NCI-H524 (cell line): ENCODE results near the gene ETV1.

Source experiments
- DNase-seq, 2 experiments: peaks; one replicate each; lab custom pipeline; 2025; lab: John Stamatoyannopoulos, UW

The ETV1 gene

GRCh38 chr7:13987395-13987794 is 2.1 kb downstream of the ETV1 start:
- no peak for DNase-seq

DNA sequence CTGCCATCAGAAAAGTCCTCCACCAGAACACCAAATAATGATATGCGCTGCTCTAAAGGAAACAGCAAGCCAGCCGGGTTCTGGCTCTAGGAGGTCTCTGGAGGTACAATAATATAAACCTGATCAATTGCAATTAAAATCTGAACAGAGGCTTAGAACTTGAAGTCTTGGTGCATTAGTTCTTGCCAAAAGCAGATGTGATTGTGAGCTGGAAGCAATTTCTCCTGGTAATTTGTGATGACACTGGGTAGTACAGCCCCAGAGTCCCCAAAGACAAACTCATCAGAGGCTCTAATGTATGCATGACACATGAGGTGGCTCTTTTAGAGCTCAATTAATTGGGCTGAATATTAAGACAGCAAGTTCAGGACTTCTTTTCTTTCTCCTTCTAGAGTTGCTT is 3.3 kb downstream of the ETV1 start:
- DNase-seq = no peak

GRCh38 chr7:13984831-13985685 is 4.4 kb downstream of the ETV1 start:
- DNase-seq = no peak

GRCh38 chr7:13984061-13984460 is 5.4 kb downstream of the ETV1 start:
- no peak for DNase-seq

GRCh38 chr7:13982940-13983677 is 6.4 kb downstream of the ETV1 start:
- no peak for DNase-seq

DNA sequence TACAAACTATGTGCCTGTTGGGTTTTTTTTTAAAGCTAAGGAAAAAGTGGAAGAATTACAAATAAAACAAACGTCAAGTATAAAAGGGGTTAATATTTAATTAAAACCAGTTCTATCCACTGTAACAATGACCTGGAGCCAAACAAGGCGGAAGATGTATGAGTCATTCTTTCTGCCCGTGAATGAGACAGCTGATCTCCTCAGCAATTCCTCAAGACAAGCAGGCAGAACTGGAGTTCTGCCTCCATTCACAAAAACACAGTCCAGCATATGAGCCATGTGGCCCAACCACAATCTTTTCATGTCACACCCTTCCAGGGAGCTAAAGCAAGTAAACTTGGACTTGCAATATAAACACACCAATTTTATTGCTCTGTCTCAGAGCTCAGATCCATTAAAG is 8.4 kb downstream of the ETV1 start:
- DNase-seq = no peak

- DNase-seq = no peak
Measured at GRCh38 chr7:13980474-13980873, 9.0 kb downstream of the ETV1 start.

- no peak for DNase-seq
Measured at GRCh38 chr7:13979671-13980435, 9.6 kb downstream of the ETV1 start.

DNA sequence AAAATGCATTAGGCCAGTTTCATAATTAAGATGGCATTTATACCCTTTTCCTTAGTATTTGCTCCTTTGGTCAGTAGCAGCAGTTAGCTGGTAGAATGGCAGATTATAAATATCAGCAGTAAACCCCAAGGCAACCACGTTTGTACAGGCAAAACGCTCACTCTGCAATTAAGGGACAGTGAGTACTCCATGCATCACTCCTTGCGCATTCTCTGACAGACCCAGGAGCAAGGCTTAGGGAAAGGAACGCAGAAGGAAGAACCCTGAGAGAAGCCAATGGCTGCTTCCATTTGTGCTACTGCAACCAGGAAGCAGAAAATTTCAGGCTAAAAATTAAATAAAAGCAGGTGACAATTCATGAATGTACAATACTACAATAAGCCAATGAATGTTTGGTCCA is 12.9 kb downstream of the ETV1 start:
- DNase-seq = no peak

DNA sequence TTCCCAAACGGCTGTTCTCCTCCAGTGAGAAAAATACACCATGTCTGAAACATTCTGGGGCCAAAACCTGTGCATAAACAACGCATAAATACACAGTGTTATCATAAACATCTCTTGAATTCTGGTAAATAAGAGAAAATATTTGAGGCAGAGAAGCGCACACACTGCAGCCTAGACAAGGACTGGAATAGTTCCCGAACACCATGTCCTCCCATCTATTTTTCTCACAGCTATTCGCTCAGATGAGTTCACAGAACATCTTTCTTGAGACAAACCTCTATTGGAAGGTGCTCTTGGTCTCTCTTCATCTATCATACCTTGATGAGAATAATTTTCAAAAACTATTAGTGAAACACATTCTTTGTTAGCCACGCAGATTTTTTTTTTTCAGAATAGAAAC is 24.4 kb downstream of the ETV1 start:
- no peak for DNase-seq

- DNase-seq = no peak
Measured at GRCh38 chr7:13963925-13964324, 25.5 kb downstream of the ETV1 start.

GRCh38 chr7:13955494-13955893 is 34.0 kb downstream of the ETV1 start:
- no peak for DNase-seq

- no peak for DNase-seq
Measured at GRCh38 chr7:13953368-13953767, 36.1 kb downstream of the ETV1 start.

DNA sequence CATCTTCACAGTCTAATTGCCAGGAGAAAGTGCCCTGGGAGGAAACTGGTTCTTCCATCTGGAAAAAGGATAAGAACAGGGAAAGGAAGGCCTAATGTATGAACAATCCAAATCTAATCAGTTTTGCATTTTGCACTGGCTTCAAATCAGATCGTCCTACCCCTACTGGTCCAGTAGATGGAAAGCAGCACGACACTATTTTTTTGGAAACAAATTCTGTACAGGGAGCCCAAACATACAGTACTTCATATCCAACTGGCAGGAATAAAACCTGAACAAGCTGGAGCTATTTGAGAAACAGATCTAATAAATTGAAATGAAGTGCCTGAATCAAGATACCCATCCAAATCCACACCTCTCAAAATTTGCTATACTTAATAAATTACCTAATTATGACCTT is 36.5 kb downstream of the ETV1 start:
- no peak for DNase-seq

DNA sequence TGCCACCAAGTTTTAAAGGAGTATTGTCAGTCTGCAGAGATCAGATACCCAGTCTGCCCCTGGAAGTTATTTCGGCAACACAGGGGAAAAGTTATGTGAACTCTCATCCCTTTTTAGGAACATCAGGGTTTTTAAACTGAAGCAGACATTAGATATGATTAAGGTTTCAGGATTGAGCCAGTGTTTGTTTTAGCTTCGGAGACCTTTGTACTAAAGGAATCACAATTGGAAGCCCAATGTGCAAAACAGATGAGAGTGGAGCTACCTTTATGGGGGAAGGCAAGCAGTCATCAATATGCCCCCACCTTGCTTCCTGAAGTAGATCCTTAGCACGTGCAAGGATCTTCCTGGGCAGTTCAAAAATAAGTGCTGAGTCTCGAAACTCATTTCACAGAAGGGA is 39.5 kb downstream of the ETV1 start:
- DNase-seq = no peak

- no peak for DNase-seq
Measured at GRCh38 chr7:13949445-13949844, 40.0 kb downstream of the ETV1 start.

- no peak for DNase-seq
Measured at GRCh38 chr7:13948019-13948801, 41.3 kb downstream of the ETV1 start.

- DNase-seq = no peak
Measured at GRCh38 chr7:13947535-13947934, 41.9 kb downstream of the ETV1 start.

DNA sequence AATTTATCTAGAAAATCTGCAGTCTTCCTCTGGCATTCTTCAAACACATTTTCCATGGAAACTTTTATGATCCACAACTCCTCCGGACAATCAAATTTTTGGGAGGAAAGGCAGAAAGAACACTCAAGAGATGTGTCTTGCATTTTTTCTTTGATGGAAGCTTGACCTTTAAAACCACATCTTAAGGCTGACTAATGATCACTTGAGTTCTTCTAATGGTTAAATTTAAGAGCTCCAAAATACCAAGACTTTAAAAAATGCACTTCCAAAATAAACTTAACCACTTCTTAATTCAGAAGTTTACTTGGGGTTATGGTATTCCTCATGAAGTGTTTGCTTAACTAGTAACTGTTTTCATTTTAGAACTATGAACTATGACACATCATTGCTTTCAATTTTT is 43.3 kb downstream of the ETV1 start:
- no peak for DNase-seq

- no peak for DNase-seq
Measured at GRCh38 chr7:13945670-13946069, 43.8 kb downstream of the ETV1 start.

- no peak for DNase-seq
Measured at GRCh38 chr7:13933536-13933935, 55.9 kb downstream of the ETV1 start.

GRCh38 chr7:13933091-13933490 is 56.4 kb downstream of the ETV1 start:
- no peak for DNase-seq
